H1 (cell line): ENCODE results near the gene PI4K2A. TPM values are rescaled to one million over a fixed set of nuclear protein-coding genes. Genes with fewer than 3 reads are reported as not detected.

Experiments
- CREB1 ChIP-seq: IDR thresholded peaks from 2 replicates; pipeline ENCODE4 v1.6.1; 2012; ENCODE audit warnings: inconsistent platforms
- SRF ChIP-seq: IDR thresholded peaks from 2 replicates; pipeline ENCODE4 v1.6.1; 2011; ENCODE audit warnings: mild to moderate bottlenecking, low read depth, low read length, moderate library complexity
- polyA plus RNA-seq, 7 experiments: library from polyadenylated mRNA; depleted of rRNA in 3 of 7; stranded (reverse) in 5 of 7; unstranded in 2 of 7; fragments of >200 nt in 5 of 7; fragments of 200-250 nt in 2 of 7; gene quantifications; 1 replicate in 5 of 7; 2 replicates in 1 of 7; 4 replicates in 1 of 7; pipeline versions ENCODE4 v1.2.1 to v1.2.3, GENCODE V29; 2011 to 2013; ENCODE audit warnings: missing spikeins in 2 of 7, mixed read lengths in 2 of 7
- total RNA-seq: library from RNA; stranded (reverse); fragmentation: NEBNext Ultra II Directional; extraction: Animal tissue kit (Norgen Biotek cat#: 25700); gene quantifications from 2 replicates; pipeline ENCODE4 v1.2.1, GENCODE V29; 2021
- TF ChIP-seq, protein P1 (sequence below): IDR thresholded peaks from 2 replicates; pipeline ENCODE4 v1.6.1; 2012; ENCODE audit warnings: low read length, inconsistent platforms

Gene PI4K2A
- total and polyA plus RNA-seq, 2 of the 8 experiments (the other 6 are each of a cell fraction or from before 2014, with no cell fraction given) = 20.7 to 21.9 TPM

GRCh38 chr10:97711640-97712572, 71.4 kb downstream of the PI4K2A start (continued):
- TF ChIP-seq CREB1 (no peak), SRF (no peak)
- TF ChIP-seq, protein P1, sequence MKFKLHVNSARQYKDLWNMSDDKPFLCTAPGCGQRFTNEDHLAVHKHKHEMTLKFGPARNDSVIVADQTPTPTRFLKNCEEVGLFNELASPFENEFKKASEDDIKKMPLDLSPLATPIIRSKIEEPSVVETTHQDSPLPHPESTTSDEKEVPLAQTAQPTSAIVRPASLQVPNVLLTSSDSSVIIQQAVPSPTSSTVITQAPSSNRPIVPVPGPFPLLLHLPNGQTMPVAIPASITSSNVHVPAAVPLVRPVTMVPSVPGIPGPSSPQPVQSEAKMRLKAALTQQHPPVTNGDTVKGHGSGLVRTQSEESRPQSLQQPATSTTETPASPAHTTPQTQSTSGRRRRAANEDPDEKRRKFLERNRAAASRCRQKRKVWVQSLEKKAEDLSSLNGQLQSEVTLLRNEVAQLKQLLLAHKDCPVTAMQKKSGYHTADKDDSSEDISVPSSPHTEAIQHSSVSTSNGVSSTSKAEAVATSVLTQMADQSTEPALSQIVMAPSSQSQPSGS = no peak
- TF ChIP-seq, all 59 proteins: peak for 0
